Left hindlimb (tissue), 1 donor: Measurements from ENCODE around the gene ITGB4.

Experiments
- DNase-seq: peaks from one replicate; pipeline ENCODE4 v3.0.0-alpha.2; 2018

The ITGB4 gene

DNA sequence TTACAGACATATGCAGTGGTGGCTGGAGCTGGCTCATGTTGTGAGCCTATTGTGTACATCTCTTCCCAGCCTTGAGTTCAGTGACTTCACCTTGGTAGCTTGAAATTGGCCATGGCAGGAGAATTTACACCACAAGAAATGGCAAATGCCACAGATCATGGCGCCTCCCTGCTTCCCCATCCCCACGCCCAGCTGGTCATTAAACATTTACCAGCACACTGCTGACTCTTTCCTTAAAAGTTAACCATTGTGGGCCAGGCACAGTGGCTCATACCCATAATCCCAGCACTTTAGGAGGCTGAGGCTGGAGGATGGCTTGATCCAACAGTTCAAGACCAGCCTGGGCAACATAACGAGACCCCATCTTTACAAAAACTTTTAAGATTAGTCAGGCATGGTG lies 22.6 kb upstream of the ITGB4 start:
- DNase-seq: no peak

DNA sequence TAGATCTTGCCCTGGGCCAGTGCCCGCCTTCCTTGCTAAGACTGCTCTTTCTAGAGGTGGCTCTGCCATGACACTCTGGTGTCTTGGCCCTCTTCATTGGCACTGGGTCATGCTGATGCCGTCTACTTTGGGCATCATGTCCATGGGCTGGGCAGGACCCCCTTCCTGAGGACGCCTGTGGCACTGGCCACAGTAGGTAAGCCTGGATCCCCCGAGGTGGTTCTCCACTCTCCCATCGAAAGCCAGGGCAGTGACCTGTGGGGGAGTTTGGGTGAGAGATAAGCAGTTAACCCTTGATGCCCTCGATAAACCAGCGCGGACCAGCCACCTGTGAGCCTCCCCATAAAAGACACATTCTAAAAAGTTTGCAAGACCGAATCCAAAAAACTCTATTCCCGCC lies 20.0 kb upstream of the ITGB4 start:
- no peak for DNase-seq

DNA sequence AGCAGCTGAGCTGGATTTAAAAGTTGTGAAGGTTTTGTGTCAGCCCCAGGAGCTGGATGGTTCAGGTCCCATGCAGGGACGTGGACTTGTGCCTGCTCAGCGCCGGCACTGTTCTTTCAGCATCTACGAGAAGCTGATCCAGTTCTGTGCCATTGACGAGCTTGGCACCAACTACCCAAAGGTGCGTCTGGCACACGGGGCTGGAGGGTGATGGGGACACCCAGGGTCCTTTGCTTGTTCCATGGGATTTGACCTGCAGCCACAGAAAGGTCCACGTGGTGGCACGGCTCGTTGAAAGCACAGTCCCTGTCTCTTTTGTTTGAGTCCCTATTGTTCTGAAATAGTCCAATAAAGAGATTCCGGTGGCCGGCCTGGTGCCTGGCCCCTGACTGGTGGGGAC lies 18.1 kb upstream of the ITGB4 start:
- DNase-seq: no peak

DNA sequence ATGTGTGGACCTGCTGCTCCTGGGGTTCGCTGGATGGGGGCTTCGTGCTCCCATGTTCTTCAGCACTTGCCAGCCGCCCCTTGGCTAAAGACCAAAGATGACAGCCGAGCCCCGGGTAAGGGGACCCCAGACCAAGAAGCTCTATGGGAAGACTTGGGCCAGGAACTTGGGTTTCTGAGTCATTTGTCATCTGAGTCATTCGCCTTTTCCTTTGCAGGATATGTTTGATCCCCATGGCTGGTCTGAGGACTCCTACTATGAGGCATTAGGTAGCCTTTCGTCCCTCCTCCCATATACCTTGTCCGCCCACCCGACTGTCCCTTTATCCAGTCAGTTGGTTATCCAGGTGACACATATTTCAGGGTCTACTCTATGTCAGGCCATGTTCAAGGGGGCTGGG lies 17.7 kb upstream of the ITGB4 start:
- DNase-seq: no peak

DNA sequence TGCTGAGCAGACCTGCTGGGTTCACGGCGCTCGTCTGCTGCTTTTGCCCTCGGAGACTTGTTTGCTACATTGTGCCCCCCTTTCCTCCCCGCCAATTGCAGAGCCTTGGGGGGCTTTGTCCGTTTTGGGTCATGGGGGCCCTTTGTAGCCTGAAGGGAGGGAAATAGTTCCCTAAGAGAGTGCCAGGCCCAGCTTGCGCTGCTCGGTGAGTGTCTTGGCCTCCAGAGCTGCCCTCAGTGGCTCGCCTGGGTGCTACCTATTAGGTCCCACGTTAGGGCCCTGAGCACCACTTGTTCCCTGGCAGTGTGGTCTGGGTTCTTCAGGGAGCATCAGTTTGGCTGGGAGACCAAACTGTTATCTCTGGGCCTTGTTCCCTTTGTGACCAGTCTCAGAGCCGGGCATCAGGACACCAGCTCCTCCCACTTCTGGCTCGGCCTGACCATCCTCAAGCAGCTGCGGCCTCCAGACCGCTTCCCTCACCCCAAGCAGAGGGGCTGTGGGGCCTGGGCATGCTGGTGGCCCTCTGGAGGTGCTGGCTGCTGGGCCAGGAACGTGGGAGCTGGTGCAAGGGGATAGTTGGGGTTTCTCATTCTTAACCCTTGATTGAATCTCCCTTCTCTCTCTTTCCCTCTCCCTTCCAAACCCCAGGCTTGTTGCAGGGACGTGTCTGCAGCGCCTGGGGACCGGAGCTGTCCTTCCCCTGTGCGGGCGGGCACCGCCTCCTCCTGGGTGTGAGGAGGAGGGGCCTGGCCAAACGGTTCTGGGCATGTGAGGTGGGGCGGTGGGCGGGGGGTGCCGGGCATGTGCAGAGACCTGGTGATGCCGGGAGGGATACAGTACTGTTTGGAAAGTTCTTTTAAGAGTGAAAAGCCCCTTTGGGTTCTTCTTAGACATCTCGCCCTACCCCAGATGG lies 16.0 kb upstream of the ITGB4 start:
- DNase-seq: no peak

DNA sequence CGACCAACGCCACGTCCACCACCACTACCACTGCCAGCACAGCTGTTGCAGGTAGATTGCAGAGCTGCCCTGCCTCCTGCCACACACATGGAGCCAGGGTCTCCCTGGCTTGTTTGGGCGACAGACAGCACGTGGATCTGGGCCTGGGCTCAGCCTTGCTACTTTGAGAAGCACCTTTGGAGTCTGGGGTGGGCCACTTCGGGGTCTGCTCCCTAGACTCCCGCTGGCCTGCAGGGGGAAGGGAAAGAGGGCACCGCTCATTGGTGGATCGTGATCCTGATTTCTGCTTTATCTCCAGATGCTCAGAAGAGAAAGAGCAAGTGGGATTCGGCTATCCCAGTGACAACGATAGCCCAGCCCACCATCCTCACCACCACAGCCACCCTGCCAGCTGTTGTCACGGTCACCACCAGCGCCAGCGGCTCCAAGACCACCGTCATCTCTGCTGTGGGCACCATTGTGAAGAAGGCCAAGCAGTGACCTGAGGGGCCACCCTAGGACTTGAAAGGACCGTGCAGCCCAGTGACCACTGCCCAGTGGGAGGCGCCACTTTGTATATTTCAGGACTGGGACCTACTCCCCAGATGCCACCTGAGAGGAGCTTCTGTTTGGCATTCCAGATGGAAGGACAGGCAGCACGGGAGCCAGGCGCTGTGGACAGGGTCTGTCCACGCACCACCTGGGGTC lies 15.1 kb upstream of the ITGB4 start:
- no peak for DNase-seq

DNA sequence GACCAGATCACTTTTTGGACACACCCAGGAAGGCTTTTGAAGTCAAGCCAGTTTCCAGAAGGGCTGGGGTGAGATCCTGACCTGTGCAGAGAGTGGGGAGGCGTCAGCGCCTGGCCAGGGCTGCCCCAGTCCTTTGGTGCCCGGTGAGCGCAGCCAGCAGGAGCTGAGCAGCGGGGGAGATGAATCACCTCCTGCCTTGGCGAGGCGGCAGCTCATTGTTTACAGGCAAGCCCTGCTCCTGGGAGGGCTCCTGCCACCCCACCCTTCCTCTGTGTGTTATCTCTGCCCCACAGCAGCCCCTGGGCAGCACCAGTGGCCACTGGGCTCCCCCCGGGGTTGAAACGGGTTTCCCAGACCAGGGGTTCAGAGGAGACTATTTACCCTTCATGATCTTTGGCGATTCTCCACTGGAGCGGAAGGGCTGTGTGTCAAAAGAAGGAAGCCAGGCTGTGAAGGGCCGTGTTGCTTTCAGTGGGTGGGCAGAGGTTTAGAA lies 14.1 kb upstream of the ITGB4 start:
- DNase-seq: no peak

DNA sequence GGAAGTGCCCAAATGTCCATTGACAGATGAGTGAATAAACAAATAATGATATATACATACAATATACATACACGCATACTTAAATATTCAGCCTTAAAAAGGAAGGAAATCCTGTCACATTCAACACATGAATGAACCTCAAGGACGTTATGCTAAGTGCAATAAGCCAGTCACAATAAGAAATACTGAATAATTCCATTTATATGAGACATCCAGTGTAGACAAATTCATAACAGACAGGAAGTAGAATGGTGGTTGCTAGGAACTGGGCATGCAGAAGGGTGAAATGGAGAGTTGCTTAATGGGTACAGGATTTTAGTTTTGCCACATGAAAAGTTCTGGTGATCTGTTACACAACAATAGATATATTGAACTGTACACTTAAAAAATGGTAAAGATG lies 8.8 kb upstream of the ITGB4 start:
- DNase-seq: no peak

DNA sequence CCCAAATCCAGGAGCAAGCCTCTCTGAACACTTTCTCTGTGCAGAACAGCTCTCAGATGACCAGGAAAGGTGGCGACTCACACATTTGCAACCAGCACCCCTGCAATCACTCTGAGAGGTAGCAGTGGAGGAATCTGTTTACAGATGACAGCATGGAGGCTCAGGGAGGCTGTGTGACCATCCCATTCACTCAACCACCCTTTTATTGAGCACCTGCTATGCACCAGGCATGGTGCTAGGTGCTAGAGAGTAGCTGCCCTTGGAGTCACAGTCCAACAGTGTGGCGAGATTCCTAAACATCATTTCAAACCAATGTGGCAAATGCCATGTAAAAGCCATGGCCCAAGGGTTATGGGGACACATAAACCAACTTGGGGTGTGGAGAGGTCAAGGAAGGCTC lies 1.5 kb upstream of the ITGB4 start:
- DNase-seq: no peak

DNA sequence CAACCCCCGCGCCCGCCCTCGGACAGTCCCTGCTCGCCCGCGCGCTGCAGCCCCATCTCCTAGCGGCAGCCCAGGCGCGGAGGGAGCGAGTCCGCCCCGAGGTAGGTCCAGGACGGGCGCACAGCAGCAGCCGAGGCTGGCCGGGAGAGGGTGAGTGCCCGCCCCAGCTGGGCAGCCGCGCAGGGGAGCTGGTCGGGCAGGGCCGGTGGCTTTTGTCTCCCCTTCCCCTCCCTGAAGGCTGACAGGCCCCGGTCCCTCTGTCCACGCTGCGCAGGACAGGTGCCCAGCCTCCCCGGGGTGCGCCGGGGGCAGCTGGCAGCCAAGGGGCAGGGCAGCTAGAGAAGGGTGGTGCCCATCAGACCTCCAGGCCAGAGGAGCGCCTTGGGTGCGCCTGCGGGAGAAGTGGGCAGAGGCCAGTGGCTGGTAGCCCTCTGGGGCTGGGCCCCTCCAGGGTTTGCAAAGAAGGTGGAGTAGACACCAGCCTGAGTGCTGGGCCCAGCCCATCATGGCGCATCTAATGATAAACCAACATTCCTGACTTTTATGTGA lies 278 bp downstream of the ITGB4 start:
- DNase-seq: no peak

DNA sequence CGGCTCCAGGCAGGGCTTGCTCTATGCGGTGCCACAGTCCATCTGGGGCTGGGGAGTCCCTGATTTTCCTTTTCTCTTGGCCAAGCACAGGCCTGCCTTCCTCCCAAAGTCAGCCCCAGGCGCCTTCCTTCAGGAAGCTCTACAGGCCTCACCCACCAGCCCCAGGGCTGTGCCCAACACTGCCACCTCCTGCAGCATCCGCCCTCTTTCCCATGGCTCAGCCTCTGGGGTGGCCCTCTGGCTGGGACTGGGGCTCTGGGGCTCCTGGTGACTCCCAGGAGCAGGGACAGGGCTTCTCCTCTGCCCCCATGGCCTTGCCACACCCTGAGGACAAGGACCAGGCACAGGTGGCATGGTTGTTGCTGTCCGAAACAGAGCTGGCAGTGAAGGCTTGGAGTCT lies 817 bp downstream of the ITGB4 start:
- no peak for DNase-seq

DNA sequence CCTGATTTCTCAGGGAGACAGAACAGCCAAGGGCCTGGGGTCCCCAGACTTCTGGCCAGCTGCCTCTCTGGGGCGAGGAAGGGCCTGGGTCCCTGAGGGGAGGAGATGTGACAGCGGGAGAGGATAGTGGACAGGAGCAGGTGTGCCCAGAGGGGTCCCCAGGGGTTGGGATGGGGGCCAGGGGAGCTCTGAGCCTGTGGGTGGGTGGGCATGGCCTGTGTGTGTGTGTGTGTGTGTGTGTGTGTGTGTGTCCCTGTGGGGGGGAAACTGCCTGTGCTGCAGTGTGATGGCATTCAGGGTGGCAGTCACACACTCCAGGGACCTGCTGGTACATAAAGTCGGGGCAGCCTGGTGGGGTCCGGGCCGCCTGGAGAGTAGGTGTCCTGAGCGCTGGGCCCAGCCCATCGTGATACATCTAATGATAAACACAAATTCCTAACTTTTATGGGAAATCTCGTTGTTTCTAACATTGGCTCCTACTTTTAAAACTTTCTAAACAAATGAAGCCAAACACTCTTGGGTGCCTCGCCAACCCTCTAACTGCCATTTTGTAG lies 1.4 kb downstream of the ITGB4 start:
- DNase-seq: no peak

DNA sequence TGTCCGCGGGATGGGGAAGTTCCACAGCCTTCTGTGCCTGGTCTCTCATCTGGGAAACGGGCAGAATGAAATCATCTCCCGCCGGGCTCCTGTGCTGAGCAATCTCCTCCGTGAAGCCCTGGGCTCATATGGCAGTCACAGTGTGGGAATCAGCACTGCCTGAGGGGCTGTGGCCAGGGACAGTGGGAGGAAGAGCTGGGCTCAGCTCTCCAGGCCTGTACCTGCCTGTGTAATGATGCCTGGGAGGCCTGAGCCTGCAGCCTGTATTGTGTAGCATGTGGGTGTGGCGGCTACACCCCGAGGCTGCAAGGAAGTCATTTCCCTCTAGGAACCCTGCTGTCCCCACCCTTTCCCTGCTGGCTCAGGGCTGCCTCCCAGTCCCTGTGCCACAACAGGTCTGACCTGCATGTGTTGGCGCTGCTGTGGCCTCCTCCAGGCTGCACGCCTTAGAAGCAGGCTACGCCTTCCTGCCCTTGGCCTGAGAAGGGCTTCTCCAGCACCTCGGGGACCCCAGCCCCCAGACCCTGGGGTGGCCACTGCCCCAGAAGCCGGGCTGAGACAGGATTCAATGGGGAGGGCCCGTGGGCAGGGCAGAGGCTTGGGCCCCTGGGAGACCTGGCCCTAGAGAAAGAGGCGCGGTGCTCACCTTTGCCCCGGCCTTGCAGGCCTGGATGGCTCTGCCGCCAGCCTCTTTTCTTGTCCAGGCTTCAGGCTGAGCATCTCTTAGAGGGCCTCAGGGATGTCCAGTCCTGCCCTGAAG lies 2.1 kb downstream of the ITGB4 start:
- no peak for DNase-seq

DNA sequence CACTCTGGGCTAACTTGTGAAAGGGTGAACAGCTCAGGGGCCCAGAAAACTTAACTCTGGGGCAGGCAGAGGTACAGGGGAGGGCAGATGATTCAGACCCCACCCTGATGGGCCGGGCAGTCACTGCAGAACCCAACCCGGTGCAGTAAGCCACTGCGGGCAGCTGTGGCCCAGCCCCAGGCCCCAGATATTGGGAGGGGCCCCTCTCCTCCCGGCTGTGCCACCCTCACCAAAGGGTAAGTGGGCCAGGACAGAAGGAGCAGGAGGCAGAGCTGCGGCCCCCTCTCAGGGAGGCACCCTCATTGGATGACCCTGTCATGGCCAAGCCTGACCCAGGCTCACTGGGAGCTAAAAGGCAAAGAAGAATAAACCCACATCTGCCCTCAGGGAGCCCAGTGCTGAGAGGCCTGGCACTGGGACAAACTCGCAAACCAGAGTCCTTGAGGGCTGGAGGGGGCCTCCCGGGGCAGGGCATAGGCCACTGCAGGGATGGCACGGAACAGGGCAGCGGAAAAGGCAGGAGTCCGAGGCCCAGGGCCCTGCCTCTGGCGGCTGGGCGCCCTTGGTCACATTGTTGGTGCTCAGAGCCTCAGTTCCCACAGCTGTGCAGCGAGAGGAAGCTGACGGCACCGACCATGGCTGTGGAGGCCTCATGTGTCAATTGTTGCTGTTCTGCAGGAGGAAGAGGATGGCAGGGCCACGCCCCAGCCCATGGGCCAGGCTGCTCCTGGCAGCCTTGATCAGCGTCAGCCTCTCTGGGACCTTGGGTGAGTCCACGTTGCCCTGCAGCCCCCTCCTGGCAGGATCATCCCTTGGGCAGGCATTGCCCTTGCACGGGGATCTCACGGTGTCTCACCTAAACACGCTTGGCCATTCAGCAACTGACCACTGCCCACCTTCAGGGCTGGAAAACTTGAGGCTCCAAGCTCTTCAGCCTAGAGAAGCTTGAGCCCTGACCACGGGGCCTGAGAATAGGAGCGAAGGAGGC lies 3.1 kb downstream of the ITGB4 start:
- no peak for DNase-seq

DNA sequence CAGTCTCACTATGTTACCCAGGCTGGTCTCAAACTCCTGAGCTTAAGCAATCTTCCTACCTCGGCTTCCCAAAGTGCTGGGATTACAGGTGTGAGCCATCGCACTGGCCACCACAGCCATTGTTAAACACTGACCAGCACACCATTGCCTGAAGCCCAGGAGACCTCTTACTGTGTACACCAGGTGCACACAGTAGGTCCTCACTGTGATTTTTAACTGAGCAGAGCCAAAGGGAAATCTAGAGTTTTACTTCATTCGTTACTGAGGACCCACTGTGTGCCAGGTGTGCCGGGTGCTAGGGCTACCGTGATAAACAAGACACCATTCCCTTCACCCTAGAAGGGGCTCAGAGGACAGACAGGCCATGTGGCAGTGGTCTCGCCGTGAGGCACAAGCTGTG lies 4.2 kb downstream of the ITGB4 start:
- no peak for DNase-seq

DNA sequence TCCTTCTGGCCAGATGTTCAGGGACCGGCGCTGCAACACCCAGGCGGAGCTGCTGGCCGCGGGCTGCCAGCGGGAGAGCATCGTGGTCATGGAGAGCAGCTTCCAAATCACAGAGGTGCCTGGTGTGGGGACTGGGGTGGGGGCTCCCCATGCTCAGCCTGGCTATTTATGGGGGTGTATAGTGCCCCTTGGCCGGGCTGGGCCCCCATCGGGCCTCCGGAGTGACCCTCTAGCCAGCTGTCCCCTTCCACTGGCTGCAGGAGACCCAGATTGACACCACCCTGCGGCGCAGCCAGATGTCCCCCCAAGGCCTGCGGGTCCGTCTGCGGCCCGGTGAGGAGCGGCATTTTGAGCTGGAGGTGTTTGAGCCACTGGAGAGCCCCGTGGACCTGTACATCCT lies 6.1 kb downstream of the ITGB4 start:
- DNase-seq: no peak

DNA sequence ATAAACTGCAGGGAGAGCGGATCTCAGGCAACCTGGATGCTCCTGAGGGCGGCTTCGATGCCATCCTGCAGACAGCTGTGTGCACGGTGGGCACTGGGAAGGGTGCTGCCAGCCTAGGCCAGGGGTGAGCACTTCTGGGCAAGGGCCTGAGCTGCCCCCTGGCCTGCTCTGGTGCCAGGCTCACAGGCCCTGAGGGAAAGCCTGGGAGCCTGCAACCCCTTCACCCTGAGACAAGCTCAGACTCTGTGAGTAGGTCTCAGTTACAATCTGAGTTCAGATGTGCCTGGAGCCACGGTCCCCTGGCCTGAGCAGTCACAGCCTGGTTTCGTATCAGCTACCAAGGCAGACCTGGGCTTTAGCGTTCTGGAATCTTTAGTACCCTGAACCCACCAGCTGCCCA lies 8.1 kb downstream of the ITGB4 start:
- DNase-seq: no peak

DNA sequence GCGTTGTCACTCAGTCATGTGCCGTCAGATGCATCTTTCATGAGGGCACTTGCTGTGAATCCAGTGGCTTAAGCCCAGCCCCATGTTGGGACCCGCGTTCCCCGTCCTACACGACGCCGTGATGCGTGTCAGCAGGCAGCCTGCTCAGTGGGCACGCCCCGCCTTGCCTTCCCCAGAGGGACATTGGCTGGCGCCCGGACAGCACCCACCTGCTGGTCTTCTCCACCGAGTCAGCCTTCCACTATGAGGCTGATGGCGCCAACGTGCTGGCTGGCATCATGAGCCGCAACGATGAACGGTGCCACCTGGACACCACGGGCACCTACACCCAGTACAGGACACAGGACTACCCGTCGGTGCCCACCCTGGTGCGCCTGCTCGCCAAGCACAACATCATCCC lies 8.8 kb downstream of the ITGB4 start:
- DNase-seq: no peak

DNA sequence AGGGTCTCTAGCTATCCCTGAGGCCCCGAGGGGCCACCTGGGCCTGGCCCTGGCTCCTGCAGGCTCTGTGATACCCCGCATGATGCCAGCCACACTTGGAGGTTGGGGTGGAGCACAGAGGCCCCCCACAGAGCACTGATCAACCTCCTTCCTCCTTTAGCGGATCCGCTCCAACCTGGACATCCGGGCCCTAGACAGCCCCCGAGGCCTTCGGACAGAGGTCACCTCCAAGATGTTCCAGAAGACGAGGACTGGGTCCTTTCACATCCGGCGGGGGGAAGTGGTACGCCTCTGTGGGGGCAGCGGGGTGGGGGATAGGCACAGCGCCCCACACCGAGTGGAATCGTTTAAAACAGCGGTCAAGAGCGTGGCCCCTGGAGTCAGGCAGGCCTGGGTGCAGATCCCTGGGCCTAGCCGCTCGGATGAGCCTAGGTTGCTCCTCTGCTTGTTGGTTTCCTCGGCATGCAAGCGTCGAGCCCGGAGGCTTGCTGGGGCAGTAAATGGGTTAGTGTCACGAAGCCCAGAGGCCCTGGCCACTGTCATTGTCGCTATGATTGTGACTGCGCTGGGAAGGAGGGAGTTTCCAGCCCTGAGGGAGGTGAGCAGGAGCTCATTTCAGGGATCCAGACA lies 9.9 kb downstream of the ITGB4 start:
- no peak for DNase-seq

DNA sequence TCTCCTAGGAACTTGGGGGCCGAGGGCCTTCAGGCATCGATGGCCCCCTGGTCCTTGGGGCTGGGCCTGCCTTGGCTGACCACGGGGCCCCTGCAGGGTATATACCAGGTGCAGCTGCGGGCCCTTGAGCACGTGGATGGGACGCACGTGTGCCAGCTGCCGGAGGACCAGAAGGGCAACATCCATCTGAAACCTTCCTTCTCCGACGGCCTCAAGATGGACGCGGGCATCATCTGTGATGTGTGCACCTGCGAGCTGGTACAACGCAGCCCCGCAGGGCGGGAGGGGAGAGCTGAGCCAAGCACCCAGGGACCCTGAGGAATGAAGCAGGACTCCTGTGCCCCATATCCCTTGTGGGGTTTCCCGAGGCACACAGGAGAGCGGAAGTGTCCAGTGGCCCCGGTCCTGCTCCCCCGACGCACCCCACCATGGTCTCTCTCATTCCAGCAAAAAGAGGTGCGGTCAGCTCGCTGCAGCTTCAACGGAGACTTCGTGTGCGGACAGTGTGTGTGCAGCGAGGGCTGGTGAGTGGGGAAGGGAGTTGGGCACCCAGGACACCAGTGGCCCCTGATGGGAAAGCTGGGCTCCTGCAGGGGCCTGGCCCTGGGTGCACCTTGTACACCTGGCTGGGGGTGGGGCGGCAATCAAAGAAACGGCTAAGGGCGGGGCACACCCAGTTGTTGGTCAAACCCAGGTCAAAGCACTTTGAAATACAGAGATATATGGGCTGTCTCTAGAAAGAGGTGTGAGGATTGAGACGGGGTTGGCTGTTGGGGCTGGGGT lies 10.6 kb downstream of the ITGB4 start:
- DNase-seq: no peak
